22Rv1 (cell line): Measurements from ENCODE around the gene PACS1.

ENCODE experiments used
- ZFX ChIP-seq: fragments of 450-650 bp; IDR thresholded peaks from 2 replicates; pipeline ENCODE4 v1.6.1; 2017; ENCODE audit warnings: antibody characterized with exemption, borderline replicate concordance
- TF ChIP-seq, protein P1 (sequence below): fragments of 450-650 bp; IDR thresholded peaks from 2 replicates; pipeline ENCODE4 v1.5.1; 2017; ENCODE audit warnings: mild to moderate bottlenecking

DNA sequence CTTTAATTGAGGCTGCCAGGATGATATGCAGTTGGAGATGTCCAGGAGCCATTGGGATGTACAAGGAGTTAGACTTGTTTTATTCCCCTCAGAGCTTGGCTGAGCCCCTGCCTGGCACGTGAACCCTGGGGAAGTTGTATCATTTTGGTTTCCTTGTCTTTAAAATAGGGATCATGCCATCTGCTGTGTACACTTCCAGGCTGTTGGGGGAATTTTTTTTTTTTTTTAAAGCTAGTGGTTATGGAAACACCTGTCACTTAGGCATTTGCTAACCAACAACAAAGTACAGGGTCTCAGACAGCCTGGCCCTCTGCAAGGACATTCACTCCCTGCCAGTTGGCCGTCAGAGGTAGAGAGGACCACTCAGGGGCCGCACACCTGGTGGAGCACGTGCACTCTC lies 189.9 kb downstream of the PACS1 start:
- TF ChIP-seq, protein P1, sequence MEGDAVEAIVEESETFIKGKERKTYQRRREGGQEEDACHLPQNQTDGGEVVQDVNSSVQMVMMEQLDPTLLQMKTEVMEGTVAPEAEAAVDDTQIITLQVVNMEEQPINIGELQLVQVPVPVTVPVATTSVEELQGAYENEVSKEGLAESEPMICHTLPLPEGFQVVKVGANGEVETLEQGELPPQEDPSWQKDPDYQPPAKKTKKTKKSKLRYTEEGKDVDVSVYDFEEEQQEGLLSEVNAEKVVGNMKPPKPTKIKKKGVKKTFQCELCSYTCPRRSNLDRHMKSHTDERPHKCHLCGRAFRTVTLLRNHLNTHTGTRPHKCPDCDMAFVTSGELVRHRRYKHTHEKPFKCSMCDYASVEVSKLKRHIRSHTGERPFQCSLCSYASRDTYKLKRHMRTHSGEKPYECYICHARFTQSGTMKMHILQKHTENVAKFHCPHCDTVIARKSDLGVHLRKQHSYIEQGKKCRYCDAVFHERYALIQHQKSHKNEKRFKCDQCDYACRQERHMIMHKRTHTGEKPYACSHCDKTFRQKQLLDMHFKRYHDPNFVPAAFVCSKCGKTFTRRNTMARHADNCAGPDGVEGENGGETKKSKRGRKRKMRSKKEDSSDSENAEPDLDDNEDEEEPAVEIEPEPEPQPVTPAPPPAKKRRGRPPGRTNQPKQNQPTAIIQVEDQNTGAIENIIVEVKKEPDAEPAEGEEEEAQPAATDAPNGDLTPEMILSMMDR: no peak
- TF ChIP-seq ZFX: no peak
